NCI-H187 (cell line): ENCODE data around the gene SLC12A6.

ENCODE experiments used
- DNase-seq, 2 experiments: peaks; one replicate each; lab custom pipeline; 2025; lab: John Stamatoyannopoulos, UW

SLC12A6 gene

DNA sequence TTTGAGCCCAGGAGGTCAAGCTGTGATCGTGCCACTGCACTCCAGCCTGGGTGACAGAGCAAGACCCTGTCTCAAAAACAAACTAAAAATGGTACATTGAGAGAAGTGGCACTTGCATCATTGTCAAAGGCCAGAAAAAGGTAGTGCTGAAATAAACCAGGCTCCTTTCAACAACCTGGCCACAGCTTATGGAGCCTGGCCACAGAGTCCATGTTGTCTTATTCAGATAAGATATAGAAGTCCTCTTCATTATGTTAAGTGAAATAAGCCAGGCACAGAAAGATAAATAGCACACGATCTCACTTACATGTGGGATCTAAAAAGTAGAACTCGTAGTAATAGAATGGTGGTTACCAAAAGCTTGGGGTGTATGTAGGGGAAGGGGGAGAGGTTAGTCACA lies 78.0 kb downstream of the SLC12A6 start:
- DNase-seq, result no peak

DNA sequence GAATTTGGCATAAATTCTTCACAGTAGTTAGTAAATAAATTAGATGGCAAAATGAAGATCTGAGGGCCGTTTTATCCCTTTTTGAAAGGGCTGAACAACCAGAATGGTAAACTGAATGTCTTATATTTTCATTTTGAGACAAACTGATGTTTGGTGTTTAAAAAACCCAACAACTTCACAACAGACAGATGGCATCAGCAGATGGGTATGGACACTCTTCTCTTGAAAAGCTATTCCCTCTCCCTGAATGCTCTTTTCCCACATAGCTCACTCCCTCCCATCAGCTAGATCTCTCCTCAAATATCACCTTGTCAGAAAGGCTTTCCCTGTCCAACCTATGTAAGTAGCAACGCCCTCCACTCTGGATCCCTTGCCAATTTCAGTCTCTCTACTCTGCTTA lies 79.4 kb downstream of the SLC12A6 start:
- DNase-seq, result no peak

DNA sequence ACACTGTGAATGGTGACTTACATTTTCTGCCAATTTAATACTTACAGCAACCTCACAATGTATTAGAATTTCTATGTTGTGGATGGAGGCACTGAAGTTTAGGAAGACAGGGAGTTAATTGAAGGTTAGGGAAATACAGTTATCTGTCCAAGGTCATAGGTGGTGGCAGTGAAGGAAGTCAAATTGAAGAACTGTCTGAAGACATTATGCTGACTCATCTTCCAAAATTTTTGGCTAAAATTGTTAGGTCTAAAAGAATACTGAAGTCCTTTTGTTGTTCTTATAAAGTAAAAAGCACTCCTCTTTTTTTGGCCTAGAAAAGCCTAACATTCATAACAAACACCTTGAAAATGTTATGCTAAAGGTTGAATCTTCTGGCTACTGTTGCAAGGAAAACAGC lies 85.0 kb downstream of the SLC12A6 start:
- DNase-seq, result no peak

DNA sequence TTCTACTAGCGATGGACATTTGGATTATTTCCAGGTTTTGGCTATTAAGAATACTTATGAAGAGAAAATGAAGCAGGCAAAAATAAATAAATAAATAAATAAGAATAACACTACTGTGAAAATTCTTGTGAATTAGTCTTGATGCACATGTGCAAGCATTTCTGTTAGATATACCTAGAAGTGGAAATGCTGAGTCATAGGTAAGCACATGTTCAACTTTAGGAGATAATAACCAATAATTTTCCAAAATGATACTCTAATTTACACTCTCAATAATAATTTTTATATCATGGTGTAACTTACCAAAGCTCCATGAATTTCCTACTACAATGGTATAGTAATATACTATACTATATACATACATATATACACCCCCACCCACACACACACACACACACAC lies 89.4 kb downstream of the SLC12A6 start:
- no peak for DNase-seq

DNA sequence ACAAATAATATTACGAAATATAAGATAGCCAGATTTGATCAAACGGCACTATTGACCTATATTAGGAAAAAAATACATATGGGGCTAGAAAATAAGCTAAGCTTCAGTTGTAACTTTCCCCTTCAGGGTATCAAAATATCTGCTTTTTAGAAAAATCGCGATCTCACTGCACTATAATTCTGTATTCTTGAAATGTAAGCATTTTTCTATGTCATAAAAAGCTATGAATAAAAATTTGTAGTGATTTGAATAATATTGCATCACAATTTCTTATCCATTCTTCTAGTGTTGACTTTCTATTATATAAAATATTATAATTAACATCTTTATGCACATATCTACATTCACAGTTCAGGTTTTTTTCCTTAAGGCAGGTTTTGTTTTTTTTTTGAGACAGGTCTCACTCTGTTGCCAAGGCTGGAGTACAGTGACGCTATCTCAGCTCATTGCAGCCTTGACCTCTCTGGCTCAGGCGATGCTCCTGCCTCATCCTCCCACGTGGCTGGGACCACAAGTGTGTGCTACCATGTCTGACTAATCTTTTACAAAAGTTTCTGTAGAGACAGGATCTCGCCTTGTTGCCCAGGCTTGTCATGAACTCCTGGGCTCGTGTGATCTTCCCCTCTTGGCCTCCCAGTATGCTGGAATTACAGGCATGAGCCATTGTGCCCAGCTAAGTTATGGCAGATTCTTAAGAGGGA lies 91.2 kb downstream of the SLC12A6 start:
- no peak for DNase-seq

DNA sequence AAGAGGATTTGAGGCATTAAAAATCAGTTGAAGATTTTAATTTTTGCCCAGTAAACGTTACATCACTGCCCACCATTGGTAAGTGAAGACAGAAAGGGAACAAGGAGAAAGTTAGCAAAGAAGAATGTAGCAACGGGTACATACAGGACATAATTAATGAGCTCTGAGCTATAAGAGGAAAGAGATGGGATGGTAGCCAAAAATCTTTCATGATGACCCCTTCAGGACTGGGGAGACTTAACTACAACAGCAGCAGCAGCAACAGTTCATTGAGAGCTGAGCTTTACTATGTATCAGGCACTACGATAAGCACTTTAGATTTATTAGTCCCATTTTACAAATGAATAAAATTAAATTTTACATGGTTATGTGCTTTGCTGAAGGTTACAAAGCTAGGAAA lies 94.4 kb downstream of the SLC12A6 start:
- DNase-seq, result no peak

DNA sequence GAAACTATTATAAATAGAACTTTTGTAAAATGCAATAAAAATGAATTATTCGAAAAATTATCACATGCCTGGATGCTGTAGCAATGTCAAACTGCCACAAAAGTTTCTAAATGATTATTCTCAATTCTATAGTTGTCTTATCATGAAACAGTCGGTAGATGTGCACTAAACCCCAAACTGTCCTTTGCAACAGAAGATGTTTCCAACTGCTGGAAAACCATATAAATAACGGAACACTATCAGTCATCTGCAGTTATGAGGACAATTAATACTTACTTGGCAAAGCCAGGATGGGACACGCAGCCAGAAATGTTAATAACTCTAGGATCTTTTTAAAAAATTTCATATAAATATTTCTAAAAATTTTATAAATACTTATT lies 95.3 kb downstream of the SLC12A6 start:
- no peak for DNase-seq

DNA sequence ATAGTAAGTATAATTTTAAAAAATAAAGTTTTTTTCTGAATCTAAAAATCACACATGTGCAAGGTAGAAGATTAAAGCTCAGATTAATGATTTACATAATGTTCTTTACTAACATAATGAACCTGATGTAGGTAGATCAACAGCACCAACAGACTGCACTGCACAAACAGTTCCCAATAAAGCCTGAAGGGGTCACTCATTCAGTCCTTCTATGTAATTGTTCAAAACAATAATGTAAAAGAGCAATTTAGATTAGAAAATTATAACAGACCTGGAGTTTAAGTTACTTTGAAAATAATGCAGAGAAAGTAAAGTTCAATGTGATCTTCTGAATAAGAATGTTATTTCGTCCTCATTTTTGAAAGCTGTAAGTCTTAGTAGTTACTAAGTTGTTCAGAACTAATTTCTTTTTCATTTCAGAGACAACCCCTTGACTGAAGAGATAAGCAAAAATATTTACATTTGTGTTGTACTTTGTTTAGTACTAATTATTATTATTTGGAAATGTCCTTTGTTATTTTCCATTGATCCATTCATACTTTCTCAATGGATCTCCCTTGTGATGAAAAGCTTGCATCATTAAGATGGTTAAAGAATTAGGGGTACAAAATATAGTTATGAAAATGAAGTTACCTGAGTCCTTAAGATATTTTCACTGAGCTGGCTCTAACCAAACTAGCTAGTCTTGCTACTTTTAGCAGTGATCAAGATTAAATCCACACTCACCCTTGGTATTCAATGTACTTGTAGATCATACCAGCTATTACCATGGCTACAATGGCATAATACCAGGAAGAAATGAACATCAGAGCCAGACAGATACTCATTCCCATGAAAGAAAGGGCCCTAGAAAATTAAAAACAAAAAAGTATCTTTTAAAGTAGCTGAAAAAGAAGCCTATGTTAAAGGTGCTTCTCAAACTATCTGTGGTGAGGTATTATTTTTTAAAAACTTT lies 95.9 kb downstream of the SLC12A6 start:
- DNase-seq, result no peak

DNA sequence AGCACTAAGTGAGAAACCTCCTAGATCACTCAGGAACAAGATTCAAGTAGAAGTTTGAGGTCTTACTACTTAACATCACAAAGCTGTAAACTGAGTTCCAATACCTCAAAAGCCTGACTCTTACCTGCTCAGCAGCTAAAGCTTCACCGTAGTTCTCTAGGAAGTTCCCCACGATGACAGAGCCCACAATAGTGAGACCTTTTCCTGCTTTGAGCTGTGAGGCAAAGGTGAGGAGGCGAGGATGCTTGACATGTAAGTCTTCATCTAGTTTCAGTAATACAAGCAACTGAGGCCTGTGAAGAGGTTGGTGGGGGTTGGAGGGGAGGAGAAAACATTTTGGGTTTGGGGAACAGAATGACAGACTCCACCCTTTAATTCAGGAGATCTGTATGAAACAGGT lies 97.0 kb downstream of the SLC12A6 start:
- DNase-seq, result no peak

DNA sequence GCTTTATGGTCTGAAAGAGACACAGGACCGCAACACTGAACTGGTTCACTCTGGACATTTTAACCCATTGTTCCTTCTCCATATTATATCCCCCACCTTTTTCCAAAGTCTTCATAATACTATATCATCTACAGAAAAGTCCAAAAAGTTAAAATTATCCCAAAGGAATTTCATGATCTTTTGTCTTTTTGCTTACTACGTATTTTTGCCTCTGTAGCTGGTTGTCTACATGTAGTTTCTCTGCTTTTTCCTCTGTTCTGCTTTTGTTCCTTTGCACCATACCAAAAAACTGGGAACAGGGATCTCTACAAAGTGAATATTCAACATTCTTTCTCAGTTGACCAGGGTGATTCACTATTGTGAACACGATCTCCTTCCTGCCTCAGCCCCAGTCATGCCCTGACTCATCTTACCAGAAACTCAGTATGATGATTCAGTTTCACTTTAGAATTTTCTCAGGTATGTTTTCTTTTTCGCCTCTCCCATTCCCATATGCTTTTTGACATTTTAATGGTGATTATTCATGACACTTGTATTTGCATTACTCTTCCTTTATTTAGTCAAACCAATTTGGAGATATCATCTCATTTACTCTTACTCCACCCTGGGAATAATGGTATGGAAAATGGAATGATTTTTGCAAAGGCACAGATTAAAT lies 98.3 kb downstream of the SLC12A6 start:
- no peak for DNase-seq

DNA sequence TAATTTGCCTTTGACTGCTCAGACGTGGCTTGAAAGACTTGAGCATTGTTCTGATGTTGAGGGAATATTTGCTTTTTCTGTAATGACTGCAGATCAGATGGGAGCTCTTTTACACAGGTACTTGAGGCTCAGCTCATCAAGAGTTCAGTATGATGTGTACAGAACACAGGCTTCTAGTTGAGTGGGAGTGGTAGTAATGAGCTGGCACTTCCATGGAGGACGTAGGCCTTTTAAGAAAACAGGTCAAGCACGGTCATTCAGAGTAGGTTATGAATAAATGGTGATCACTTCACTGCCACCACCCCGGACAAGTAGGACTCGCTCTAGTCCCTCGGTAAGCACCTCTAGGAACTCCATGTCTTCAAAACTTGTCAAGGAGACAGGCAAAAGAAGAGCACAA lies 104.0 kb downstream of the SLC12A6 start:
- DNase-seq, result no peak

DNA sequence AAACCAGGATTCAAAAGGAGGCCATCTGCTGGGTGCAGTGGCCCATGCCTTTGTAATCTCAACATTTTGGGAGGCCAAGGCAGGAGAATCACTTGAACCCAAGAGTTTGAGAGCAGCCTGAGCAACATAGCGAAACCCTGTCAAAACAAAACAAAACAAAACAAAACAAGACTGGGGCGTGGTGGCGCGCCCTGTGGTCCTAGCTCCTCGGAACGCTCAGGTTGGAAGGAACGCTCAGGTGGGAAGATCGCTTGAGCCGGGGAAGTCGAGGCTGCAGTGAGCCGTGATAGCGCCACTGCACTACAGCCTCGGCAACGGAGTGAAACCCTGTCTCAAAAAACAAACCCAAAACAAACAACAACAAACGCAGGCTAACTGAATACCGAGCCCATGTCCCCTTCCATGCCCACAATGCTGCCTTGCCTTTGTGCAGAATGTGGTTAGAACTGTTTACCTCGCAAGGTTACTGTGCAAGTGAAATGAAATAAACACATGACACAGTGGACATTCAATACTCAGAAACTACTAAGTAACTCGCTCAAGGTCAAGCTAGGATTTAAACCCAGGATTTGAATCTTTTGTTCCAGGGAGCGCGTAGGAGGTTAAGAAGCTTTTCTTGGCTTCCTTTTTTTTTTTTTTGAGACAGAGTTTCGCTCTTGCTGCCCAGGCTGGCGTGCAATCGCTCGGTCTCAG lies 113.5 kb downstream of the SLC12A6 start:
- DNase-seq, result no peak

DNA sequence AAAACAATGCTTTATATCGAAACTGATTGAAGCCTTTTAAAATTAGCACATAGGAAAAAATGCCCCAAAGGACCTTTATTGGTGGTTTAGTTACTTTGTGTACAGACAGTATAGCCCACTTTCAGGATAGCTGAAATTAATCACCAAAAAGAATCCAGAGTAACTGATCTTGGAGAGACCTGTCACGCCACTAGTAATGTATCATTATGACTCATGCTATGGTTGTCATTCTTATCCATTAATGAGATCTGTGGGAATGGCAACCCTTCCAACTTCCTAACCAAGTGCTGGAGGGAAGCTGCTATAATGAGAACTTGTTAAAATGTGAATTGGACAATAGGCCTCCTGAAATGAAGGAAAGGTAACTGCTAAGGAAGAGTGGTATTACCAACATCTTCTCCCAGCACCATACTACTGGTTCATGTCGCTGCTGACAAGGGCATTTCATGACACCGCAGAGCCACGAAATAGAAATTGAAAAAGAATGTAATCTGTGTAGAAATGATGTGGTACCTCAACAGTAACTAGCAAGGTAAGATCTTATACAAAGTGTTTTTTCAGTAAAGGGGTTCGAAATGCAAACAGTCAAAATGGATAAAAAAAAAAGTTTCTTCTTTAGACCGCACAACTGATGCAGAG lies 119.9 kb downstream of the SLC12A6 start:
- DNase-seq, result no peak

DNA sequence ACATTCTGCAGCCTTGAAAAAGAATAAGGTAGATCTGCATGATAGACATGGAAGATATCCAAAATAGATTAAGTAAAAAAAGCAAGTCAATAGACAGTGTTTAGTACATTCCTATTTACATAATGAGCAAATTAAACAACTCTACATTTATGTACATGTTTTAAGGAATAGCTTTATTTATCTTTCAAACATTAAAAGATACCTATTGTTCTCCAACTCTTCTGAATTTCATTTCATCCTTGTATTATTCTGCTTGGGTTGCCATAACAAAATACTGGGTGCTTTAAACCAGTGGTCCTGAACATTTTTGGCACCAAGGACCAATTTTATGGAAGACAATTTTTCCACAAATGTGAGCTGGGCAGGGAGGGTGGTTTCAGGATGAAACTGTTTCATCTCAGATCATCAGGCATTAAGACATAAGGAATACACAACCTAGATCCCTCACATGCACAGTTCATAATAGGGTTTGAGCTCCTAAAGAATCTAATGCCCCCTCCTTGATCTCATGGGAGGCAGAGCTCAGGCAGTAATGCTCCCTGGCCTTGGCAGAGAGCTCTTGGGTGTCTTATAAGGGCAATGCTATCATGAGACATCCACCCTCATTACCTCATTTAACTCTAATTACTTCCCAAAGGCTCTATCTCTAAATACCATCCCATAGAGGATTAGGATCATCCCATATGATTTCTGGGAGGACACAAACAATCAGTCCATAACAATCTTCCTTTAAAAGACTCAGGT lies 120.9 kb downstream of the SLC12A6 start:
- no peak for DNase-seq

DNA sequence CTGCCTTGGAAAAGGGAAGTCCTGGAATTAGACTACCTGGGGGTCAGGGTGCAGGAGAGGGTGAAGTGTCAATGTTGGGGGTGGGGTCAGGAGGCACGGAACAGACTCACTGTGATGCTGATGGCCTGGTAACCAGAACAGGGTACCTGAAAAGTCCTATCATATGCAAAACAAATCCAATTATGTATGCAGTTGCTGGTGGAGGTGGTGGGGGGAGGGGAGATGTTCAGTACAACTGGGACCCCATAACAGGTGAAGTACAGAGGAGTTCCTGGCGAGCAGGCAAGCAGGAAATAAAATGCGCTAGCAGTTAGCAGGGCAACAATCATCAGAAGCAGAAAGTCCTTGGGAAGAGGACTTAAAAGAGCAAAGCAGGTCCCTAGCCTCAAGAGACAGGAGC lies 123.4 kb downstream of the SLC12A6 start:
- no peak for DNase-seq

DNA sequence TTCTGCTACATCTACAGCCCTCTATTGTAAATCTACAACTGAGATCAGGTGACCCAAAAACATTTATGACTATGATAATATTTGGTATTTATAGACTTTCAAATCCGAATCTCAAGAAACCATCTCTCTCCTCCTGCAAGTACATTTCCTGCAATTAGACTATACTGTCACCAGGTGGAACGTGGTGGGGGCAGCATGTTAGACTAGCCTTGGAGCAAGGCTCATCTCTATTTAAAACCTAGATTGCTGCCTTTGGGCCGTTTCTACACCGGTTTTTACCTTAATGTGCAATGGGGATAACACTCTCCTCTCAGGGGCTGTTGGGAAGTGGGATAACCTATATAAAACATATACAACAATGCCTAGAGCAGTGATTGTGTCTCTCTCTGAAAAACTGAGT lies 123.9 kb downstream of the SLC12A6 start:
- DNase-seq, result no peak

DNA sequence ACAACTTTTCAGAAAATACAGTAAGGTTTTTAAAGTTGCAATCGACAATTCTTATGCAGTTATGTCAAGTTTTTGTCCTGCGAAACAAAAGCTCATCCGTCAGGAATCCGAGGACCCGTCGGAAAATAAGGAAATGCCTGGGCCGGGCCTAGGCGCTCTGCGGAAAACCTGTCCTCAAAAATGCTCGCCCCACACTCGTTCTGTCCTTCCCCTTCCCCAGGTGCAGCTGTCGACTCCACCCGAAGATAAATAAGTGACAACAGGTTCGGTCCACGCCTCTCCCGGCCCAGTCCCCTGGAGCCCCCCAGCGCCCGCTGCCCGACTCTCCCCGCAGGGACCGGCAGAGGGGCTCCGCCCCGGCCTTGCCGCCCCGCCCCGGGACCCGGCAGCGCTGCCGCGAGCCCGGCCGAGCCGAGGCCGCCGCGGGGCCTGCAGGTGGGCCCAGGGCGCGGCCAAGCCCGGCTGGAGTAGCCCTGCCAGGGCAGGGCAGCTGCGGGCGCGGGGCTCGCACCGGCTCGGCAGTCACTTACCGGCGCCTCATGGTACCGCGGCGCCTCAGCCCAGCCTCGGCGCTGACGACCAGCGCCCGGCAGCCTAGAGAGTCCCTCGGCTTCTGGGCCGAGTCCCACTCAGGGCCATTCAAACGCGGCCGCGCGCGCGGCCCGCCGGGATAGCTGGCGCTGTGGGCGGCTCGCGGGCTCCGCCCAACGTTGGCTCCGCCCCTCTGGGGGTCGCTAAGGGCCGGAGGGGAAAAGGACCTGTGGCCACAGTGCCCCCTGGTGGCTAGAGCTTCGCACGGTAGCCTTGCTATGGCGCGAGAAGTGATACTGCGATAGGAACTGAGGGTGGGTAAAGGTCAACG lies 127.9 kb downstream of the SLC12A6 start, which contains the start of gene KATNBL1:
Gene KATNBL1, minus strand, starts transcription at position 676 of the 862 bp plus-strand sequence. CDS start 46,420 bp downstream, outside the sequence.
- peak; percentile 82 to 92 for DNase-seq

DNA sequence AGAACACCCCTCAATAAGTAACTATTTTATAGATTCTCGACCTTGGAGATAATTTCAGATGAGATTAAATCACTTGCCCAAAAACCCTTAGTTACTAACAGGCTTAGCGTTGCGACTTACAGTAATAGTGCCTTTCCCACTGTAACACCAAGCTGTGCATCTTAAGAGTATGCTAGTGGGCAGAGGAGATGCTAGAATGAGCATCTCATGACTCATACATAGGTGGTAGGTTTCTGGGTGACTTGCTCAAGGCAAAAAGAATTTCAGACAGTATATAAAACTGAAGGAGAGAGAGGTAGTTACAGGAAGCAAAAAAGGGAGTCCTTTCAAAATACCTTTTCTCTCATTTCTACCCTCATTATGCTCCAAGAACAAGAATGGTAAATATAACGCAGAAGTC lies 131.6 kb downstream of the SLC12A6 start:
- DNase-seq, result no peak

DNA sequence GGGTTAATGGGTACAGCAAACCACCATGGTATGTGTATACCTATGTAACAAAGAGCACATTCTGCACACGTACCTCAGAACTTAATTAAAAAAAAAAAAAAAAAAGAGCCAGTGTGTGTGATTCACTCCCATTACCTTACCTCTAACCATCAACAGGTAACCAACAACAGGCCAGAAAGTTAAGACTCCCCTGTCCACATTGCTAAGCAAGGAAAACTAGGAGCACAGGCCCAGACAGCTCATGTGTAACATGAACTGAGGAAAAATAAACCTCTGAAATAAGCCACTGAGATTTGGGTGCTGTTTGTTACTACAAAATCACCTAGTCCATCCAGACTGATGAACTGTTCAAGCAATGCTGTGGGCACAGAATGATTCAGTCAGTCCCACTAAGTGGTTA lies 133.6 kb downstream of the SLC12A6 start:
- DNase-seq, result no peak

DNA sequence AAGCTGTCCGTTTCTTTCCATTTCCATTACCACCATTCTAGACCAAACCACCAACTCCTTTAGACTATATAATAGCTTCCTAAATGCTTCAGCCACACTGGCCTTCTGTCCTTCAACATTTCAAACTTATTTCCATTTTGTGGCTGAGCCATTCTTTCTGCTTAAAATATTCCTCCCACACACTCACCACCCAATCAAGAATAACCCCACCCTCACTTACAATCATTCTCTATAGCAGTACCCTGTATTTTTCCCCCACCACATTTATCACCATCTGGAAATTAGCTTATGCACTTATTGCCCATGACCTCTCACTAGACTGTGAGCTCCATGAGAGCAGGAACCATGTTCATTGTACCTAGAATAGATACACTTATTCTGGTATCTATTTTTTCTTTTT lies 134.3 kb downstream of the SLC12A6 start:
- DNase-seq, result no peak
